Dedifferentiated amniotic fluid mesenchymal stem cell (primary cell): Measurements from ENCODE around the gene RIN3.

Experiments used
- DNase-seq: peaks from one replicate; pipeline ENCODE4 v3.0.0-alpha.2; 2016; ENCODE audit errors: extremely low spot score

RIN3 gene

GRCh38 chr14:92555465-92556111, 42.0 kb downstream of the RIN3 start:
- no peak for DNase-seq

DNA sequence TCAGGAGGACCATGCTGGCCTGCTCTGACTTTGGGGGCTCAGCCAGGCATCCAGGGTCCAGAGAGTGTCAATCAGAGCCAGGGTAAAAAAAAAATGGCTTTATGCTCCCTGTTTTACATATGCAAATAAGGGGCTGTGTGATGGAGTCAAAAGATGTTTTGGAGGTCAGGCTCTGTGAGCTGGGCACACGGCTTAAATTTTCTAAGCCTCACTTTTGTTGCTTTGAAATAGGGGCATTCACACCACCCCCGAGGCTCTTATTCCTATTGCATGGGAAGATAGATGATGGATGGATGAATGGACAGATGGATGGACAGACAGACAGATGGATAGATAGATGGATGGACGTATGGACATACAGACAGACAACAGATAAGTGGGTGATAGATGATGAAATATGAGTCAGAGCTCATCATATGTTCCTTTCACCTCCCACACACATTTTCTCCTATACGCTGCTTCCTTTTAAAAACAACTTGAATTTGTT, 42.7 kb downstream of the RIN3 start:
- DNase-seq: no peak

- no peak for DNase-seq
Measured at GRCh38 chr14:92556863-92557543, 43.4 kb downstream of the RIN3 start.

GRCh38 chr14:92557544-92557912, 43.9 kb downstream of the RIN3 start:
- no peak for DNase-seq

DNA sequence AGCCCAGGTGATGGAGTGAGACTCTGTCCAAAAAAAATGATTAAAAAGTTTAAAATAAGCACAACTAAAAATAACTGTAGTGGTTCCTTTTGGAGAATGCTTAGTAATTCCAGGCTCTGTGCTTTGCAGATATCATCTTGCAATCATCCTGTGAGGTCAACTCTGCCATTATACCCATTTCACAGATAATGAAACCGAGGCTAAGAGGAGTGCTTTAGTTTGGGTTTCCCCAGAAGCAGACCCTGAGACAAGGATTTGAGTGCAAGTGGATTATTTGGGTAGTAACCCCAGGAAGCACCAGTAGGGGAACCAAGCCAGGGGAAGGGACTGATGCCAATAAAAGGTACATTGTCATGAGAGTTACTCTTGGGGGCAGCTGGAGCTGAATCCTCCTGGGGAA, 44.7 kb downstream of the RIN3 start:
- DNase-seq: no peak

DNA sequence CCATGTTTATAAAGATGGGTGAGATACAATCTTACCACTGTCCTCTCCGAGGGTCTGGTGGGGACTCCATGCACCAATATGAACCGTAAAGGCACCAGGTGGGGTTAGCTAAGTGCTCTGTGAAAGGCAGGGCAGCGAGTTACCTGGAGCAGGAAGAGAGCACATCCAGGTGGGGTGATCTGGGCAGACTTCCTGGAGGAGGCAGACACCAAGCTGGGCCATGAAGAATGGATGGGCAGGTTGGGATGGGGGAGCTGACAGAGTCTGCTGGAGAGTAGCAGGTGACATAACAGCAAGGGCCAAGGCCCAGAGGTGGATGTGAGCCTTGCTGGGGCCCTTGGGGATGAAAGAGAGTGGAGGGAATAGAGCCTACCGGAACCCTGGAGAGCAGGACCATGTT, 45.9 kb downstream of the RIN3 start:
- DNase-seq: no peak

DNA sequence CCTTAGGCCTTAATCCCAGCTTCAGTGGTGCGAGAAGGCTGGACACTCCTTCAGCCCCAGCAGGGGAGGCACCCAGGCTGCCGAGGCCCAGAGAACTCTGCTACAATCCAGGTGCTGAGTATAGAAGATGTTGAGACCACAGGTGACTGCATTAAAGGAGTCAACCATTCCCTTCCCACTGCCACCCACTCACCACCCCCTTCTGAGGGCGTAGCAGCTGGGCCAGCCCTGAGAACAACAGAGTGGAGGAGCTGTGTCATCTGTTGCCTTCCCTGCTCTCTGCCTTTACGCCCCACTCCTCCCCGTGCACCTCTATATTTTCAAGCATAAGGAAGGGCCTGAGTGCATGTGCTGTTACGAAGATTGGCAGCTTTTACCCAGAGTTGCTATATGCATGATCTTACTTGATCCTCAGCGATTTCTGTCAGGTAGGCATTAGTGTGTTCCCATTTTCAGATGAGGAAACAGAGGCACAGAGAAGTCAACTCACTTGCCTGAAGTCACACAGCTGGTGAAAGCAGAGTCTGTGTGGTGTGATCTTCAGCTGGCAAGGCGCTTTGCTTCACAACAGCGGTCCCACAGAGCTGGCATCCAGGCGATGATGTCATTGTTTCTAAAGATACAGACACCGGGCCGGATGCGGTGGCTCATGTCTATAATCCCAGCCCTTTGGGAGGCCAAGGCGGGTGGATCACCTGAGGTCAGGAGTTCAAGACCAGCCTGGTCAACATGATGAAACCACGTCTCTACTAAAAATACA, 46.7 kb downstream of the RIN3 start:
- DNase-seq: no peak

GRCh38 chr14:92561906-92562479, 48.4 kb downstream of the RIN3 start:
- no peak for DNase-seq

DNA sequence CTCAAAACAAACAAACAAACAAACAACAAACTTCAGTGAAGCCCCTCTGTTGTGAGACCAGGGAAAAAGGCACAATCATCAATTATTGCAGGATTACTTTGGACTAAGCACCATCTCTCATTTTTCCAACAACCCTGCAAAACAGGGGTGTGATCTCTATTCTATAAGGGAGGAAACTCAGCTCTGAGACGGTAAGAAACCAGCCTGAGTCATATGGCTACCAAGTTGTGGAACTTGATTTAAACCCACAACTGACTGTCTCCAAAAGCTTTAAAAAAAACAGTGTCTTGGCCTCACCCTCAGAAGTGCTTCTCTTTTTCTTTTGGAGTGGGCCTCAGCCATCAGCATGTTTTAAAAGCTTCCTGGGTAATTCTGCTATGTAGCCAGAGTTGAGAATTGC, 49.8 kb downstream of the RIN3 start:
- no peak for DNase-seq

- DNase-seq: no peak
Measured at GRCh38 chr14:92563765-92564285, 50.2 kb downstream of the RIN3 start.

DNA sequence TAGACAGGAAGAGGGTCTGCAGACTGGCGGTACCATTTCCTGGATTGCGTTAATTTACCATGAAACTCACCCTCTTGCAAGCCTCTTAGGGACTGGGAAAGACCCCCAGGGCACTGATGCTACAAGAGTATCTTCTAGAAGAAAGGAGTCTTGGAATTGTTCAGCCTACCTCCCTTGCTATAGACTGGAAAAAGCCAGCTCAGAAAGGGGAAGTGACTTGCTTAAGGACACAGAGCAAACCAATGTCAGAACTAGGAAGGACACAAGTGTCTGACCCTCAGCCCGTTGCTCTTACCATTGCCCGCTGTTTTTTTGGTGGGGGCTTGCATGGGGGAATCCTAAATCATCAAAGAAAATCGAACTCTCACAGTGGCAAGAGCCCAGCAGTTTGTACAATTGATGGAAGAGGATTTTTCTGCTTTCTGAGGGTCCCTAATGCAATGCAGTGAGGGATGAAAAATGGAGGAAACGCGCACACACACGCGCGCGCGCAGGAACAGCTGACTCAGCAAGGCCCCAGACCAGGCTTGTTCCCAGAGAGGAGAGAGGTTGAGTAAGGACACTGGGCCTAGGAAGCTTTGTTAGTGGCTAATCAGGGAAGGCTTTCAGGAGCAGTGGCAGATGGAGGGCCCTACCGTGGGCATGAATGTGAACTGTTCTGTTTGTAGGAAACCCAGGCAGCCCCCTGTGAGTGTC, 50.9 kb downstream of the RIN3 start:
- DNase-seq: no peak

- no peak for DNase-seq
Measured at GRCh38 chr14:92565040-92565717, 51.6 kb downstream of the RIN3 start.

GRCh38 chr14:92565718-92566115, 52.1 kb downstream of the RIN3 start:
- no peak for DNase-seq

GRCh38 chr14:92567173-92567725, 53.7 kb downstream of the RIN3 start:
- no peak for DNase-seq

GRCh38 chr14:92568621-92569479, 55.3 kb downstream of the RIN3 start:
- DNase-seq: no peak

- DNase-seq: no peak
Measured at GRCh38 chr14:92570674-92571262, 57.2 kb downstream of the RIN3 start.

GRCh38 chr14:92572050-92572449, 58.5 kb downstream of the RIN3 start:
- no peak for DNase-seq

DNA sequence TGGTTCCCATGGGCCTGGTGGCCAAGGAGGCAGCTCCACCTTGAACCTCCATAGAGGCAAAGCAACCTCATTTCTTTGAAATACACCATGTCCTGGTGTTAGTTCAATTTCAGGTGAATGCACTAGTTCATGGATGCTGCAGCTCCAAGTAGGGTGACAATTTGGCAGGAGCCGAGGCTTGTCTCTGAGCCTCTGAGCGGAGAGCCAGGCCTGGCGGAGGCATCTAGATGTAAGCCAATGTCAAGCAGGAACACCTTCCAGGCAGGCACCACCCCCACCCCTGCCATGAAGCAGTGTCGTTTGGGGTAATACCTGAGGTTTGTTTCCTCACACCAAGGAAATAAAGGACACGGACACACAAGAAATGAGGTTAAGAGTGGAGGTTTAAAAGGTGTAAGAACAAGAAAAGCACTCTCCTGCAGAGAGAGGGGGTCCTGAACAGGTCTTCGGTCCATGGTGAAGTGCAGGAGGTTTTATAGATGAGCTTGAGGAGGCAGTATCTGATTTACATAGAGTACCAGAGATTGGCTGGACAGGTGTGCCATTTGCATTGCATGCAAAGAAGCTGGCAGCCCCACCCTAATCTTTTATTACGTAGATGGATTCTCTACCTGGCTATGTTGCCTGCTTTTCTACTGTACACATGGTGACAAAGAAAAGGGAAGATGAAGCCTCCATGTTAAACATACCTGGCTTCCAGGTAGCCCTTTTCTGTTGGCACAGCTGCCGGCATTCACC, 60.3 kb downstream of the RIN3 start:
- no peak for DNase-seq
